ENCODE measurements around the gene ST3GAL2.
"Not testable (repeated sequence)": the region's sequence is repeated elsewhere in the genome, so short reads cannot be mapped to it uniquely, and the experiment has no call there.

Gene ST3GAL2

DNA sequence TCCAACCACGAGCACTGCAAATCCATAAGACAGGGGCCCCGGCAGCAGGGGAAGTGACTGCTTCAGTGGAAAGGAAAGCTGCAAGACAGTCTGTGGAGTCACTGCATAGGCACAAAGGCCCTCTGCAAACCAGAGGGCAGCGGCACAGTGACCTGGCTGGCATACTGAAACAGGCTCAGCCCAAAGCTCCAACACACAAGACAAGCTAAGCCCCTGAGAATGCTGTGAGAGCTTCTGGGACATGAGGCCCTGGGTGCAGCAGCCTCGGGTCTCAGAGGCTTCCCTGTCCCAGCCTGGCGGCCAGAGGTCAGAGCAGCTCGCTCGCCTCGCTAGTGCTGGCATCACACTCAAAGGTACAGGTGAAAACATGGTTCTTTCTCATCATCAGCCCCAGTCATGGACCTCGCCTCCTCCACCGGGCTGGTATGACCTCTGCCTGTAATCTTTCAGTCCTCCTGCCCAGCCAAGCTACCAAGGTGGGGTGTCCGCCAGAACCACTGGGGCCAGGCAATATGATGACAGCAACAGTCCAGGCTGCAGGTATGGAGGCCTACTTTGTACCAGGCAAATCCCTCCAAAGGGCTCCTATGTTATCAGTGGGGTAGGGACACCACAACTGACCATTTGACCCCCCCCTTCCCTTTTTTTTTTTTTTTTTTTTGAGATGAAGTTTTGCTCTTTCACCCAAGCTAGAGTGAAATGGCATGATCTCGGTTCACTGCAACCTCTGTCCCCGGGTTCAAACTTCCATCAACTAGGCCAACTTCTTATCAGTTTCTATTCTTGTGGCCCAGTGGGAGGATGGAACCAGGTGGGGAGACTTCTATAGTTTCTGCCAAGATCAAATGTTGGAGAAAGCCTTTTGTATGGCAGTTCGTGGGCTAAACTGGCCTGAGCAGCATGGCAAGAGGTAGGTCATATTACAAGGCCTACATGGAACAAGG, 19.2 kb downstream of the ST3GAL2 start:
- Histone ChIP-seq H3K9me3 (replicated peaks; ENCODE audit: low read length) (no peaks in the 10 kb centered on the region), H3K4me1 (ENCODE audit: control insufficient read depth, insufficient read depth, low read length) (no peaks in the 10 kb centered on the region), H3K27me3 (ENCODE audit: control insufficient read depth, insufficient read depth, low read length) (no peaks in the 10 kb centered on the region), H3K4me2 (ENCODE audit: low read length) (no peak overlapping the region), H3K4me3 (ENCODE audit: low read length) (no peak overlapping the region), H3K9ac (ENCODE audit: low read depth, low read length) (no peak overlapping the region), H3K36me3 (ENCODE audit: insufficient read depth, low read length) (peaks cover 3% of the 10 kb centered on the region)

GRCh38 chr16:70418993-70419318, 19.9 kb downstream of the ST3GAL2 start:
- Histone ChIP-seq H3K9me3 (replicated peaks; ENCODE audit: low read length) (no peaks in the 10 kb centered on the region), H3K4me1 (ENCODE audit: control insufficient read depth, insufficient read depth, low read length) (no peaks in the 10 kb centered on the region), H3K27me3 (ENCODE audit: control insufficient read depth, insufficient read depth, low read length) (no peaks in the 10 kb centered on the region), H3K36me3 (ENCODE audit: insufficient read depth, low read length) (peaks cover 3% of the 10 kb centered on the region), H3K4me3 (ENCODE audit: low read length) (no peak overlapping the region), H3K9ac (ENCODE audit: low read depth, low read length) (no peak overlapping the region), H3K4me2 (ENCODE audit: low read length) (no peak overlapping the region)

- no peak overlapping the region for H3K4me3 ChIP-seq (ENCODE audit: low read length)
Observed at GRCh38 chr16:70418274-70418992, 20.5 kb downstream of the ST3GAL2 start.

DNA sequence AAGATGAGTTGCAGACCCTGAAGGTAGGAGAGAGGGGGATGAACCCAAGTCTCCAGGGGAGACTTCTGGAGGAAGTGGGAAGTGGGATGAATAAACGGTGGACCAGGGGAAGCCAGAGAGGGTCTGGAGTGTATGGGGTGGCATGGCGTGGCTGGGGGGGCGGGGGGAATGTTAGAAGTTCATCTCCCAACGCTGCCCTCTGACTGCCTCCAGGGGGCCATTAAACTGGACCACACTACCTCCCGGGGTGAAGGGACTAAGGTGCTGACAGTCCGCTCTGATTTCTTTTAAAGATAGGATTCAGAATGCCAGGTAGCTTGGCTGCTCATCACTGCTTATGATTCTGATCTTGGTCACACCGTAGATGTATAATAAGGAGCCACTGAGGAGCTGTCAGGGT, 21.2 kb downstream of the ST3GAL2 start:
- Histone ChIP-seq H3K9ac (ENCODE audit: low read depth, low read length) (no peak overlapping the region), H3K4me3 (ENCODE audit: low read length) (no peak overlapping the region), H3K4me1 (ENCODE audit: control insufficient read depth, insufficient read depth, low read length) (no peaks in the 10 kb centered on the region), H3K9me3 (replicated peaks; ENCODE audit: low read length) (no peaks in the 10 kb centered on the region), H3K4me2 (ENCODE audit: low read length) (no peak overlapping the region), H3K36me3 (ENCODE audit: insufficient read depth, low read length) (peaks cover 3% of the 10 kb centered on the region), H3K27me3 (ENCODE audit: control insufficient read depth, insufficient read depth, low read length) (no peaks in the 10 kb centered on the region)

More at GRCh38 chr16:70418274-70418992, 20.5 kb downstream of the ST3GAL2 start:
- H3K9me3 ChIP-seq (replicated peaks; ENCODE audit: low read length): no peaks in the 10 kb centered on the region
- H3K27me3 ChIP-seq (ENCODE audit: control insufficient read depth, insufficient read depth, low read length): no peaks in the 10 kb centered on the region
- H3K4me2 ChIP-seq (ENCODE audit: low read length): no peak overlapping the region
- no peak overlapping the region for H3K9ac ChIP-seq (ENCODE audit: low read depth, low read length)
- no peaks in the 10 kb centered on the region for H3K4me1 ChIP-seq (ENCODE audit: control insufficient read depth, insufficient read depth, low read length)
- H3K36me3 ChIP-seq (ENCODE audit: insufficient read depth, low read length): peaks cover 3% of the 10 kb centered on the region

GRCh38 chr16:70416748-70417616, 21.9 kb downstream of the ST3GAL2 start:
- H3K9me3 ChIP-seq (replicated peaks; ENCODE audit: low read length): no peaks in the 10 kb centered on the region
- H3K4me2 ChIP-seq (ENCODE audit: low read length): no peak overlapping the region
- H3K4me1 ChIP-seq (ENCODE audit: control insufficient read depth, insufficient read depth, low read length): no peaks in the 10 kb centered on the region
- H3K4me3 ChIP-seq (ENCODE audit: low read length): no peak overlapping the region
- H3K9ac ChIP-seq (ENCODE audit: low read depth, low read length): no peak overlapping the region
- no peaks in the 10 kb centered on the region for H3K27me3 ChIP-seq (ENCODE audit: control insufficient read depth, insufficient read depth, low read length)
- peaks cover 4% of the 10 kb centered on the region for H3K36me3 ChIP-seq (ENCODE audit: insufficient read depth, low read length)

DNA sequence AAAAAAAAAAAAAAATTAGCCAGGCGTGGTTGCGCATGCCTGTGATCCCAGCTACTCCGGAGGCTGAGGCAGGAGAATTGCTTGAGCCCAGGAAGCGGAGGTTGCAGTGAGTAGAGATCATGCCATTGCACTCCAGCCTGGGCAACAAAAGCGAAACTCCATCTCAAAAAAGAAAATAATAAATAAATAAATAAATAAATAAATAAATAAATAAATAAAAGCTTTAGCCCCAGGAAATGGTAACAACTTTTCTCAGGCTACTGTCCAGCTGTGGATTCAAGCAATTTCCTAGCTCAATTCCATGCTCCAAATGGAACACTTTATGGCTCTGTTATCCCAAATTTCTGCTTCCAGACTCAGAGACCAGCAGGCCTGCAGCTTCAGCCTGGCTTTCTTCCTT, 25.3 kb downstream of the ST3GAL2 start:
- H3K27me3 ChIP-seq (ENCODE audit: control insufficient read depth, insufficient read depth, low read length); H3K9ac ChIP-seq (ENCODE audit: low read depth, low read length); H3K4me3 ChIP-seq (ENCODE audit: low read length); H3K4me1 ChIP-seq (ENCODE audit: control insufficient read depth, insufficient read depth, low read length); H3K9me3 ChIP-seq (replicated peaks; ENCODE audit: low read length); H3K4me2 ChIP-seq (ENCODE audit: low read length); H3K36me3 ChIP-seq (ENCODE audit: insufficient read depth, low read length): not testable (repeated sequence)

GRCh38 chr16:70412385-70412784, 26.5 kb downstream of the ST3GAL2 start:
- no peaks in the 10 kb centered on the region for H3K27me3 ChIP-seq (ENCODE audit: control insufficient read depth, insufficient read depth, low read length)
- H3K36me3 ChIP-seq (ENCODE audit: insufficient read depth, low read length): peaks cover 9% of the 10 kb centered on the region
- no peaks in the 10 kb centered on the region for H3K4me1 ChIP-seq (ENCODE audit: control insufficient read depth, insufficient read depth, low read length)
- no peak overlapping the region for H3K9ac ChIP-seq (ENCODE audit: low read depth, low read length)
- H3K4me3 ChIP-seq (ENCODE audit: low read length): no peak overlapping the region
- H3K4me2 ChIP-seq (ENCODE audit: low read length): no peak overlapping the region
- H3K9me3 ChIP-seq (replicated peaks; ENCODE audit: low read length): no peaks in the 10 kb centered on the region

GRCh38 chr16:70410734-70411133, 28.2 kb downstream of the ST3GAL2 start:
- no peaks in the 10 kb centered on the region for H3K27me3 ChIP-seq (ENCODE audit: control insufficient read depth, insufficient read depth, low read length)
- no peak overlapping the region for H3K4me3 ChIP-seq (ENCODE audit: low read length)
- H3K9me3 ChIP-seq (replicated peaks; ENCODE audit: low read length): no peaks in the 10 kb centered on the region
- H3K4me2 ChIP-seq (ENCODE audit: low read length): no peak overlapping the region
- no peak overlapping the region for H3K9ac ChIP-seq (ENCODE audit: low read depth, low read length)
- peaks cover 7% of the 10 kb centered on the region for H3K36me3 ChIP-seq (ENCODE audit: insufficient read depth, low read length)
- H3K4me1 ChIP-seq (ENCODE audit: control insufficient read depth, insufficient read depth, low read length): no peaks in the 10 kb centered on the region

GRCh38 chr16:70407811-70408274, 31.1 kb downstream of the ST3GAL2 start:
- H3K9me3 ChIP-seq (replicated peaks; ENCODE audit: low read length): no peaks in the 10 kb centered on the region
- no peak overlapping the region for H3K4me2 ChIP-seq (ENCODE audit: low read length)
- H3K4me1 ChIP-seq (ENCODE audit: control insufficient read depth, insufficient read depth, low read length): peaks cover 18% of the 10 kb centered on the region
- H3K27me3 ChIP-seq (ENCODE audit: control insufficient read depth, insufficient read depth, low read length): no peaks in the 10 kb centered on the region
- H3K36me3 ChIP-seq (ENCODE audit: insufficient read depth, low read length): peaks cover 7% of the 10 kb centered on the region
- H3K9ac ChIP-seq (ENCODE audit: low read depth, low read length): no peak overlapping the region
- no peak overlapping the region for H3K4me3 ChIP-seq (ENCODE audit: low read length)

DNA sequence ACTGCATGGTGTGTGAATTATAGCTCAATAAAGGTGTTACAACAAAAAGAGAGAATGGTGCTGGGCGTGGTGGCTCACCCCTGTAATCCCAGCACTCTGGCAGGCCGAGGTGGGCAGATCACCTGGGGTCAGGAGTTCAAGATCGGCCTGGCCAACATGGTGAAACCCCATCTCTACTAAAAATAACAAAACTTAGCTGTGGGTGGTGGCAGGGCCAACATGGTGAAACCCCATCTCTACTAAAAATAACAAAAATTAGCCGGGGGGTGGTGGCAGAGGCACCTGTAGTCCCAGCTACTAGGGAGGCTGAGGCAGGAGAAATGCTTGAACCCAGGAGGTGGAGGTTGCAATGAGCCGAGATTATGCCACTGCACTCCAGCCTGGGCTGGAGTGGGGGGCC, 32.8 kb downstream of the ST3GAL2 start:
- not testable (repeated sequence) for H3K36me3 ChIP-seq (ENCODE audit: insufficient read depth, low read length); H3K4me3 ChIP-seq (ENCODE audit: low read length); H3K9ac ChIP-seq (ENCODE audit: low read depth, low read length); H3K27me3 ChIP-seq (ENCODE audit: control insufficient read depth, insufficient read depth, low read length); H3K4me2 ChIP-seq (ENCODE audit: low read length); H3K9me3 ChIP-seq (replicated peaks; ENCODE audit: low read length)
- H3K4me1 ChIP-seq (ENCODE audit: control insufficient read depth, insufficient read depth, low read length): peaks cover 20% of the 10 kb centered on the region
